ENCODE data around the gene SPARC.

Gene SPARC

DNA sequence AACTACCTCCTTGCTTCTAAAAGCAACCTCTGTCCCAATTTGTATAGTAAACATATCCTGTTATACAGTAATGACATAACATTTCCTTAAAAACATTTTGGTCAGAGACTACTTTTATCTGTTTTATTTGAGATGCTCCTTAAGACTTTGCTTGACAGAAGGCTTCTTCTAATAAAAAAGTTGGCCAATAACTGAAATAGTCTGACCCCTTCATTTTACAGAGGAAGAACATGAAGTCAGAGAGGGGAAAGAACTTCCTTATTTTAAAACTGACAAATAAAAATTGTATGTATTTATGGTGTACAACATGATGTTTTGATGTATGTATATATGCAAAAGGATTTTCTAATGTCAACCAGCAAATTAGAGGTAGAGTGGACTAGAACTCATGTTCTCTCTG is 35.8 kb upstream of the SPARC start:
- DNase-seq (ENCODE audit: low read depth in 2 of 2) = no peak
- H3K4me3 ChIP-seq (replicated peaks in 1 of 2; ENCODE audit: low read depth in 2 of 2, low read length in 2 of 2) = no peak overlapping the region
- TF ChIP-seq, protein P1, sequence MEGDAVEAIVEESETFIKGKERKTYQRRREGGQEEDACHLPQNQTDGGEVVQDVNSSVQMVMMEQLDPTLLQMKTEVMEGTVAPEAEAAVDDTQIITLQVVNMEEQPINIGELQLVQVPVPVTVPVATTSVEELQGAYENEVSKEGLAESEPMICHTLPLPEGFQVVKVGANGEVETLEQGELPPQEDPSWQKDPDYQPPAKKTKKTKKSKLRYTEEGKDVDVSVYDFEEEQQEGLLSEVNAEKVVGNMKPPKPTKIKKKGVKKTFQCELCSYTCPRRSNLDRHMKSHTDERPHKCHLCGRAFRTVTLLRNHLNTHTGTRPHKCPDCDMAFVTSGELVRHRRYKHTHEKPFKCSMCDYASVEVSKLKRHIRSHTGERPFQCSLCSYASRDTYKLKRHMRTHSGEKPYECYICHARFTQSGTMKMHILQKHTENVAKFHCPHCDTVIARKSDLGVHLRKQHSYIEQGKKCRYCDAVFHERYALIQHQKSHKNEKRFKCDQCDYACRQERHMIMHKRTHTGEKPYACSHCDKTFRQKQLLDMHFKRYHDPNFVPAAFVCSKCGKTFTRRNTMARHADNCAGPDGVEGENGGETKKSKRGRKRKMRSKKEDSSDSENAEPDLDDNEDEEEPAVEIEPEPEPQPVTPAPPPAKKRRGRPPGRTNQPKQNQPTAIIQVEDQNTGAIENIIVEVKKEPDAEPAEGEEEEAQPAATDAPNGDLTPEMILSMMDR (IDR thresholded peaks at IDR 0.05; ENCODE audit: low read depth, low read length) = no peak

DNA sequence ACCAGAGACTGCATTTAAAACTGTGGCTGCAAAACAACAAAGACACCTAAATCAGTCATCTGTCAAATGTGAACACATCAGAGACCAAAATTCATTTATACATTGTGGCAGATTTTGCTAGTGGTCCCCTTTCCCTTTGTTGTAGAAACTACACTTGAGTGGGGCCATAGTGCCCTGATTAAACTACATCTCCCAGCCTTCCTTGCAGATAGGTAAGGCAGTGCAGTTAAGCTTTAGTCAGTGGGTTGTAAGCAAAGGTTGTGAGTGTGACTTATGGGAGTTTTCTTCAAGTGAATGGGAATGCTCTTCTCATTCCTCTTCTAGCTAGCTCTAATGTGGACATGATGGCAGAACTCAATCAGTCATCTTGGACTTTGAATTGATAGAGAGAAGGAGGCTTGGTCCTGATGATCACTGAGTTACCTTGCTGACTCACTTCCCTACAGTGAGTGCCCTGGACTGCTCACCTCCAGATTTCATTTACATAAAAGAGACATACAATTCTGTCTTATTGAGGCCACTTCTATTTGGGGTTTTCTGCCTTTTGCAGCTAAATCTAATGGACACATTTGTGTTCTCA is 35.2 kb upstream of the SPARC start:
- no peak for DNase-seq (ENCODE audit: low read depth in 2 of 2)
- TF ChIP-seq, protein P1 (IDR thresholded peaks at IDR 0.05; ENCODE audit: low read depth, low read length) = no peak
- no peak overlapping the region for H3K4me3 ChIP-seq (replicated peaks in 1 of 2; ENCODE audit: low read depth in 2 of 2, low read length in 2 of 2)

DNA sequence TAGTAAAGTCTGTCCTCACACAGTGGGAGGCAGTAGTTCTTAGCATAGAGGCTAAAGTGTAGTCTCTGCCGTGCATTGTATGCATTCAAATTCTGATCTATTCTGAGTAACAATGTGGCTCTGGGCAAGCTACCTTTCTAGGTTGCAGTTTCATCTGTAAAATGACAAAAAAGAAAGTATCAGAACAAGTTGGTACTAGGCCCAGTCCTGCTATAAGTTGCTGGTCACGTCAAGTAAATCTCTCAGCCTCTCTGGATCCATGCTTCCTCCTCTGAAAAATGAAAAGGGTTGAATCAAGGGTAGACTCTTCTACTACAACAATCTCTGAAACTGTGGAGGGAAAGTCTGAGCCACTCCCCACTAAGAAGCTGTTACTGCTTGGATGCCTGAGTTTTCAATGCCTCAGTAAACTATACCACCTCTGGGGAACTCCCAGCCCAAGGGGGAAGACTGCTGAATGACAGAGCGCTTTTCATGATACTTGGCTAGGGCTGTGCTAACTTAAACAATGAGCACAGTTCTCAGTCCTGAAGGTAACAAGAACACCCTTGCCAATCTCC is 34.5 kb upstream of the SPARC start:
- TF ChIP-seq, protein P1 (IDR thresholded peaks at IDR 0.05; ENCODE audit: low read depth, low read length) = no peak
- DNase-seq (ENCODE audit: low read depth in 2 of 2) = no peak
- H3K4me3 ChIP-seq (replicated peaks in 1 of 2; ENCODE audit: low read depth in 2 of 2, low read length in 2 of 2) = no peak overlapping the region

DNA sequence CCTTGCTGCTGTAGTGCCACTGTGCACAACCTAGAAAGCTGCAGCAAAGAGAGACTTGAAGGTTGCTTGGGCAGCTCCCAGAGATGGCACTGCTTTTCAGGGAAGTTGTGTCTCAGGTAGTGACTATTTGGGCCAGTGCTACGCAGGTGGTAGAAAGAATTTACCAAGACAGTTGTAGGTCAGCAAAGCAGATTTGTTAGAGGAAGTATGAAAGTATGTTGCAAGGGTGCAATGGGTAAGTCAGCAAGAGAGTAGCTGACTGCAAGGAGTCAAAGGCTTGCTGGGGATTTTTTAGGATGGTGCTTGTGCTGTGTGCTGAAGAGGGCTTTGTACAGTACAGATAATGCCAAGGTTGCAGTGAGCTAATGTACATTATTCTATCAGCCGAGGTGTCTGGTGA is 33.5 kb upstream of the SPARC start:
- no peak for DNase-seq (ENCODE audit: low read depth in 2 of 2)
- TF ChIP-seq, protein P1 (IDR thresholded peaks at IDR 0.05; ENCODE audit: low read depth, low read length) = no peak
- H3K4me3 ChIP-seq (replicated peaks in 1 of 2; ENCODE audit: low read depth in 2 of 2, low read length in 2 of 2) = no peak overlapping the region

DNA sequence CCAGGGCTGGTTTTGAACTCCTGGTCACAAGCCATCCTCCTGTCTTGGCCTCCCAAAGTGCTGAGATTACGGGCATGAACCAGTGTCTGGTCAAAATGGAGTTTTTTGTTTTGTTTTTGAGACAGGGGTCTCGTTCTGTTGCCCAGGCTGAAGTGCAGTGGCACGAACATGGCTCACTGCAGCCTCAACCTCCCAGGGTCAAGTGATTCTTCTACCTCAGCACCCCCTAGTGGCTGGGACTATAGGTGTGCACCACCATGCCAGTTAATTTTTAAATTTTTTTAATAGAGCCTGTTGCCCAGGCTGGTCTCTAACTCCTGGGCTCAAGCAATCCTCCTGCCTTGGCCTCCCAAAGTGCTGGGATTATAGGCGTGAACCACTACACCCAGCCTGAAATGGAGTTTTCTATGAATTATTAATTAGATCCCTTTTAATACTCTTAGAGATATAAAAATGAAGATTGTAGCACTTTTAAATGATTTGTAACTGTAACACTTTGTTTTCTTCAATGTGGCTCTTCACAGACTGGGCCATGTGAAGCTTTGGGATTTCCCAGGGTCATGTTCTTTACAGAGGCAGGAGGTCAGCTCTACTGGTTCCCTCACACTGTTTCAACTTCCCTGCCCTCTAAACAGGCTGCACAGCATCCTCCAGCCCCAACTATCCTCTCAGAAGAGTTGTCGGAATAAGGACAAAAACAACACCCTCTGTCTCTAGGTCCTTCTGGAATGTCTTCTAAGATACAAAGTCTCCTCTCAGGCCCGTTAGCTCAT is 32.7 kb upstream of the SPARC start:
- DNase-seq (ENCODE audit: low read depth in 2 of 2) = peak; percentile 70 to 82

DNA sequence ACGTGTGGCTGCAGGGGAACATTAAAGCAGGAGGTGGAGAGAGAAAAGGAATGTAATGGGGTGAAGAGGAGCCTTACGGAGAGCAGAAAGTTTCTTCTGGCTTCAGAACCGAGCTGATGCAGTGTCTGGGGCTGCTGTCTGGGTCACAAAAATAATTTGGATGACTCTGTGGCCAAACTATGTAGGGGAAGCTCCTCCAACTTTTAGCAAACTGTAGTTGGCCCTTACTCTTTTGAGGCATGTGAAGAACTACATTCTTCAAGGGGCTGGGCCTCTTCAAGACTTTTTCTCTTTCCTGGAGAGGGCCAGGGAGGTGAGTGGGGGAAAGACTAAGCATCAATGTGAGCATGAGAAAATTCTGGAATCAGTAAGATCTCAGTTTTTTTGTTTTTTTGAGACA is 31.9 kb upstream of the SPARC start:
- DNase-seq (ENCODE audit: low read depth in 2 of 2) = peak; percentile 68 to 84
- TF ChIP-seq, protein P1 (IDR thresholded peaks at IDR 0.05; ENCODE audit: low read depth, low read length) = no peak
- H3K4me3 ChIP-seq (replicated peaks in 1 of 2; ENCODE audit: low read depth in 2 of 2, low read length in 2 of 2) = no peak overlapping the region

More for the DNA sequence above, 32.7 kb upstream of the SPARC start:
- TF ChIP-seq, protein P1 (IDR thresholded peaks at IDR 0.05; ENCODE audit: low read depth, low read length) = peak; percentile 73
- H3K4me3 ChIP-seq (replicated peaks in 1 of 2; ENCODE audit: low read depth in 2 of 2, low read length in 2 of 2) = no peak overlapping the region
